ENCODE results near the gene CCDC74A. TPM values are rescaled to one million over a fixed set of nuclear protein-coding genes. Genes with fewer than 3 reads are reported as not detected.
"Not testable (repeated sequence)": the region's sequence is repeated elsewhere in the genome, so short reads cannot be mapped to it uniquely, and the experiment has no call there.

Gene CCDC74A
- total RNA-seq, 8 experiments from 2014 or later, result 0.97 to 16.1 (median 12.2) TPM

DNA sequence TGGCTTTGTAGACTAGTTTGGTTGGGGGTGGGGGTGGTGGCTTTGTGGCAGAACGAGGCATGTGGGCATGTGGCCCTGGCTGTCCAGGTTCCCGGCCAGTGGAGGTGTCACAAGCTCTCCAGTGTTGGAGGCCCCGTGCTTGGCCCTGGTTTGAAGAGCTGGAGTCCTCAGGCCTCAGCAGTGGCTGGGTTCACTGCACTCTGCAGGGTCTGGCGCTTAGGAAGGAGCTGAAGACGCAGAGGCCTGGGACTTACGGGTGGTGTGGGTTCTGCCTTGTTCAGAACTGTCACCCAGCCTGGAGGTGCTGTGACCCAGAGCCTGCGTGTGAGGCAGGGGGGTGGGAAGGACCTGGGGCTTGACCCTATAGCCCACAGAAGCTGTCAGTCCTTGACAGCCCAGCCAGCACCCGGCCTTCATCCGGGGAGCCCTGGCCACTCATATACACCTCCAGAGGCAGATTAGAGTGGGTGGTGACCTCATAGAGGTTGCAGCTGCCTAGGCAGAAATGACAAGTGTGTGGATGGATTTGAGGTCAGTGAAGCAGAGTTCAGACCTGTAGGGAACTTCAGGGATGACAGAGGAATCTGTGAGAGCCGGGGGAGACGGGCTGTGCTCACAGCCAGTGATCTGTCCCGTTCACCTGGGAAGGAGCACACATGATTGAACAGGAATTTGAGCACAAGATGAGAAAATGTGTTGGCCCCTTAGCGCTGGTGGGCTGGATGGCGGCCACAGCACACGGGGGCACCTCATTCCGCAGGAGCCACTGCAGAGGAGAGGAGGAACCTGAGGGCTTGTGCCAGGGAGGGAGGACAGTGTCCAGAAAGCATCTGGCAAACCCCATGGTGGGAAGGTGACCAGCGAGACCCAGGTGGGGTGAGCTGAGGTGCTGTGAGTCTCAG, 15.5 kb upstream of the CCDC74A start:
- in situ Hi-C loops (cut with MboI; ENCODE audit: low pct_unique_long_range_greater_than_20kb in 2 of 9, low sequenced_read_pairs in 9 of 9, unreplicated experiment in 9 of 9); H3K27ac ChIP-seq; H3K4me3 ChIP-seq; H3K4me1 ChIP-seq (replicated peaks in 1 of 2): not testable (repeated sequence)
- WGBS, 10 experiments, result 88% methylated on average over 5 of the region's 17 CpGs; no CpG with 5 or more reads in 9 of the 10 experiments
- ATAC-seq (replicated peaks in 6 of 8), result peak in 5 of 8 experiments; percentile 23 to 46 (median 28)

DNA sequence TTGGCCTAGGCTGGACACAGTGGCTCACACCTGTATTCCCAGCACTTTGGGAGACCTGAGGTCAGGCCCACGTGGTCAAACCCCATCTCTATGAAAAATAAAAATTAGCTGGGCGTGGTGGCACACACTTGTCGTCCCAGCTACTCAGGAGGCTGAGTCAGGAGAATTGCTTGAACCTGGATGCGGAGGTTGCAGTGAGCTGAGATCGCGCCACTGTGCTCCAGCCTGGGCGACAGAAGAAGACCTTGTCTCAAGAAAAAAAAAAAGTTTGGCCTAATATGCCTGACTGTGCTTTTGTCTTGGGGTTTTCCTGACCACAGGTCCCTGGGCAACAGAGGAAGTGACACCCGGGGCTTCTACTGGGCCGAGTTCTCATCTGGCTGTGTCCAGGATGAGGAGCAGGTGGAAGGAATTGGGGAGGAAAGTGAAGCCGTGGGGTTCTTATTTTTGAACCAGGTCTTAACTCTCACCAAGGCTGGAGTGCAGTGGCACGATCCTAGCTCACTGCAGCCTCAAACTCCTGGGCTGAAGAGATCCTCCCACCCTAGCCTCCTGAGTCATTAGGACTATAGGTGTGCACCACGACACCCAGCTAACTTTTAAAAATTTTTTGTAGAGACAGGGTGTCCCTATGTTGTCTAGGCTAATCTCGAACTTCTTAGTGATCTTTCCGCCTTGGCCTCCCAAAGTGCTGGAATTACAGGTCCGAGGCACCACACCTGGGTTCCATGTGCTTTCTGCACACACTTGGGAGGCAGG, 13.1 kb upstream of the CCDC74A start:
- in situ Hi-C loops (cut with MboI; ENCODE audit: low pct_unique_long_range_greater_than_20kb in 2 of 9, low sequenced_read_pairs in 9 of 9, unreplicated experiment in 9 of 9); H3K4me3 ChIP-seq; ATAC-seq (replicated peaks in 6 of 8); H3K27ac ChIP-seq; H3K4me1 ChIP-seq (replicated peaks in 1 of 2): not testable (repeated sequence)
- 86 to 100% (median 95%) methylated on average over 1 to 5 of the region's 15 CpGs; no CpG with 5 or more reads in 6 of the 10 experiments for WGBS, 10 experiments

DNA sequence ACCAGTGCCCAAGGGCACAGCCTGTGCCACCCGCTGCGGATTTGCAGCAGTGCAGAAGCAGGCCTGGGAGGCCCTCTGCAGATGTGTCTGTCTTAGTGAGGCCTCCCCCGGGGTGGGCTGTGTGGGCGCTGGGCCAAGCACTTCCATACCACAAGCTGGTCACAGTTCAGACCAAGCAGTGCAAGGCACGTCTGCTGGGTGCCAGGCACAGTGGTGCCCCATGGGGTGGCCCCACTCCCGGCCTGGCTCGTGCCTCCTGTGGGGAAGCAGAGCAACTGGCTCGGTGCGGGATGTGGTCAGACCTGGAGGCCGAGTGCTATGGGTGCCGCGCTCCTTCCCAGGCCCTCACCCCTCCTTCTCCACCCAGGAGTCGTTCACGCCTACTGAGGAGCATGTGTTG, 12.5 kb upstream of the CCDC74A start:
- H3K4me3 ChIP-seq; in situ Hi-C loops (cut with MboI; ENCODE audit: low pct_unique_long_range_greater_than_20kb in 2 of 9, low sequenced_read_pairs in 9 of 9, unreplicated experiment in 9 of 9); ATAC-seq (replicated peaks in 6 of 8); H3K27ac ChIP-seq; H3K4me1 ChIP-seq (replicated peaks in 1 of 2): not testable (repeated sequence)
- WGBS, 10 experiments, result no CpG with 5 or more reads among the region's 14 CpGs

DNA sequence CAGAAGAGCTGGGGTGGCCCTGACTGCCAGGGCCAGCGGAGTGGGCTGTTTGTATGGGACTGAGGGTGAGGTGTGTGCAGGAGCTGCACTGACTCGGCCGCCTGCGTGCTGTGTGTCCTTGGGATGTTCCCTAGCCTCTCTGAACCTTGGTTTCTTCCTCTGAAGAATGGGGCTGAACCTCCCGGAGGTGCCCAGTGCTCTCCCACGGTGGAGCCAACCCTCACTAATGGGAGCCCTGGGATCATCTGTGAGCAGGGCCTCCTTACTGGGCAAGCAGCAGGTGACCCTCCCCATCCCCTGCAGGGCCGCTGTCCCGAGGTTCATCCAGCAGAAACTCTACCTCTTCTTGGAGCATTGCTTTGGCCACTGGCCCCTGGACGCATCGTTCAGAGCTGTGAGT, 11.7 kb upstream of the CCDC74A start:
- no peak overlapping the region for H3K27ac ChIP-seq
- in situ Hi-C loops (cut with MboI; ENCODE audit: low pct_unique_long_range_greater_than_20kb in 2 of 9, low sequenced_read_pairs in 9 of 9, unreplicated experiment in 9 of 9), result no loop called here
- WGBS, 10 experiments, result no CpG with 5 or more reads among the region's 10 CpGs

DNA sequence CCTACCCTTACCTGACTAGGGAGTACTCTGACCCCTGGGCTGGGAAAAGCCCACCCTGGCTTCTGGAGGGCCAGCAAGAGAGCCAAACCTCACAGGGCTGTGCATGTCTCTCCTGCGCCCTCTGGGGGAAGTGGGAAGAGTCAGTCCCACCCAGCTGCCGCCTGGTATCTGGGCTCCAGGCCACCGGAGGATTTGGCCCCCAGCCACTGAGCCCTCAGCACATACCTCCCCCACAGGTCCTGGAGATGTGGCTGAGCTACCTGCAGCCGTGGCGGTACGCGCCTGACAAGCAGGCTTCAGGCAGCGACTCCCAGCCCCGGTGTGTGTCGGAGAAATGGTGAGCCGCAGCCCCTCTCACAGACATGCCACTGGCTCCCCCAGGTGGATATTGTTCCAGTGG, 11.1 kb upstream of the CCDC74A start:
- H3K27ac ChIP-seq; H3K4me3 ChIP-seq; H3K4me1 ChIP-seq (replicated peaks in 1 of 2); in situ Hi-C loops (cut with MboI; ENCODE audit: low pct_unique_long_range_greater_than_20kb in 2 of 9, low sequenced_read_pairs in 9 of 9, unreplicated experiment in 9 of 9): not testable (repeated sequence)
- WGBS, 10 experiments, result no CpG with 5 or more reads among the region's 11 CpGs
- ATAC-seq (replicated peaks in 6 of 8), result peak in 2 of 8 experiments; percentile 27 to 59

More for the DNA sequence above, 11.7 kb upstream of the CCDC74A start:
- ATAC-seq (replicated peaks in 6 of 8), result no peak
- Histone ChIP-seq H3K4me1 (replicated peaks in 1 of 2) (no peaks in the 10 kb centered on the region), H3K4me3 (no peak overlapping the region)

DNA sequence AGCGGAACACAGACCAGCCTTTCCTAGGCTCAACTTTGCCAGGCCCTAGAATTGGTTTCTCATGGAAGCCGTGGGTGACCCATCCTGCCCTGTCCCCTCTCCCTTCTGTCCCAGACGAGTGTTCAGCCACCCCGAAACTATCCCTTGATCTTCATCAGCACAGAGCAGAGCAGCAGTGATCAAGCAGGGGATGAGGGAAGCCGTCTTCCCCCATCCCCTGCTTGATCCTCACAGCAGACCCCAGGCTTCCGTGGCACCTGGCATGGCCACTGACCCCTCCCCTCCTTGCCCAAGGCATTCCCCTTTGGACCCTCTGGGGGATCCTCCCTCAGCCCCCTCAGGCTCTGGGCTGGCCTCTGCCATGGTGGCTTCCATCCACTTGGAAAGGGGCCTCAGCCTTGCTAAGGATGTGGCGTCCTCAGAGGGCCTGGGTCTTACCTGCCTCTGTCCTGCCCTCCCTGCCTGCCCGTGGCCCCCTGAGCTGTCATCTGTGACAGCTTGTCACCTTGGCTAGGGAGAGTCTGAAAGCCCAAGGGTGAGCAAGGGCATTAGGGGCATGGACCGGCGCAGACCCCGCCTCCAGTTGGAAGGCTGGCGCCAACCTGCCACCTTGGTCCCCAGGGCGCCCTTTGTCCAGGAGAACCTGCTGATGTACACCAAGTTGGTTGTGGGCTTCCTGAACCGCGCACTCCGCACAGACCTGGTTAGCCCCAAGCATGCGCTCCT, 10.4 kb upstream of the CCDC74A start:
- WGBS, 10 experiments, result 80 to 100% (median 83%) methylated on average over 1 to 6 of the region's 17 CpGs; no CpG with 5 or more reads in 5 of the 10 experiments
- in situ Hi-C loops (cut with MboI; ENCODE audit: low pct_unique_long_range_greater_than_20kb in 2 of 9, low sequenced_read_pairs in 9 of 9, unreplicated experiment in 9 of 9), result no loop called here
- no peak for ATAC-seq (replicated peaks in 6 of 8)
- no peak overlapping the region for H3K27ac ChIP-seq
- H3K4me3 ChIP-seq, result no peak overlapping the region
- H3K4me1 ChIP-seq (replicated peaks in 1 of 2), result no peaks in the 10 kb centered on the region

DNA sequence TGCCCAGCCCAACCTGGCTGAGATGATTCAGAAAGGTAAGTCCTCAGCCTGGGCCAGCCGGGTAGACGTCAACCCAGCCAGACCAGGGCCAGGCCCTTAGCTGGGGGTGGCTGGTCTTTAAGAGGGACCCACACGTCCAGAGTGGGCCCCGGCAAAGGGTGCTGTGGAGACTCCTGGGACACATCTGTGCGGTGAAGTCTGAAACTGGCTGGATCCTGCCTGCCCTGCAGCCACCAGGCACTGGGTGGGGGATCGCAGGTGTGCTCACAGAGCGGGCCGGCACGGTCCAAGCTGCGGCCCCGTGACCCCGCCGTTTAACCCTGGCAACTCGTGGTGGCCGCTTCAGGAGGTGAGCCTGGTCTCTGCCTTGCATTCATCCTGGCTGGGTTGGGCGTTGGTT, 9.8 kb upstream of the CCDC74A start:
- WGBS, 10 experiments, result 100% methylated on average over 1 of the region's 16 CpGs; no CpG with 5 or more reads in 9 of the 10 experiments
- not testable (repeated sequence) for H3K4me3 ChIP-seq

DNA sequence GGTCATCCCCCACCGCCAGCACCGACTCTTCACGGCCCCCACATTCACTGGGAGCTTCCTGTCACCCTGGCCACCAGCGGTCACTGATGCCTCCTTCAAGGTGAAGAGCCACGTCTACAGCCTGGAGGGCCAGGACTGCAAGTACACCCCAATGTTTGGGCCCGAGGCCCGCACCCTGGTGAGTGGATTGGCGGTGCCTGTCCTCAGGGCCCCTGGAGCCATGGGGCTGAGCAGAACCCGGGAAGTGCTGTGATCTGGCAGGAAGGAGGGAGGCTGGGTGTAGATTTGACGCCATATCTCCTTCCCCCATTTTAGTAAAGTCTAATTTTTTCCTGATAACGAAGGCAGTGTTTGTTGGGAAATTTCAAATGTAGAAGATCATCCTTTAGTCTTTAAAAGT, 9.2 kb upstream of the CCDC74A start:
- H3K27ac ChIP-seq; ATAC-seq (replicated peaks in 6 of 8); H3K4me1 ChIP-seq (replicated peaks in 1 of 2); in situ Hi-C loops (cut with MboI; ENCODE audit: low pct_unique_long_range_greater_than_20kb in 2 of 9, low sequenced_read_pairs in 9 of 9, unreplicated experiment in 9 of 9); H3K4me3 ChIP-seq: not testable (repeated sequence)
- WGBS, 10 experiments, result 96% methylated on average over 5 of the region's 11 CpGs; no CpG with 5 or more reads in 9 of the 10 experiments

More for the DNA sequence above, 9.8 kb upstream of the CCDC74A start:
- H3K4me1 ChIP-seq (replicated peaks in 1 of 2); ATAC-seq (replicated peaks in 6 of 8); H3K27ac ChIP-seq; in situ Hi-C loops (cut with MboI; ENCODE audit: low pct_unique_long_range_greater_than_20kb in 2 of 9, low sequenced_read_pairs in 9 of 9, unreplicated experiment in 9 of 9): not testable (repeated sequence)

DNA sequence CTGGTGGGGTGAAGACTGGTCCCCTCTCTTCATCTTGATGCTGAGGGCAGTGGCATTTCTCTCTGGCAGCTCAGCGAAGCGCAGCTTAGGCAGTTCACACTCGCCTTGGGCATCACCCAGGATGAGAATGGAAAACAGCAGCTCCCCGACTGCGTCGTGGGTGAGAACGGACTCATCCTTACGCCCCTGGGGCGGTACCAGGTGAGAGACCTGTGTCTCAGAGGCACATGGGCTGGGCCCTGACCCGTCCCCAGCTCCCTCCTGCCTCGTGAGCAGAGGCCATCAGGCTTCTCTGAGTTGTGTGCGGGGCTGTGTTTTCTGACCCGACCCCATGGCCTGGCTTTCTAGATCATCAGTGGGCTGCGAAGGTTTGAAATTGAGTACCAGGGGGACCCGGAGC, 8.2 kb upstream of the CCDC74A start:
- H3K27ac ChIP-seq, result no peak overlapping the region
- in situ Hi-C loops (cut with MboI; ENCODE audit: low pct_unique_long_range_greater_than_20kb in 2 of 9, low sequenced_read_pairs in 9 of 9, unreplicated experiment in 9 of 9), result no loop called here
- WGBS, 10 experiments, result 80% methylated on average over 2 of the region's 15 CpGs; no CpG with 5 or more reads in 9 of the 10 experiments
- peaks cover 0 to 2% of the 10 kb centered on the region in 2 donors for H3K4me1 ChIP-seq (replicated peaks in 1 of 2)
- H3K4me3 ChIP-seq, result no peak overlapping the region
- no peak for ATAC-seq (replicated peaks in 6 of 8)

DNA sequence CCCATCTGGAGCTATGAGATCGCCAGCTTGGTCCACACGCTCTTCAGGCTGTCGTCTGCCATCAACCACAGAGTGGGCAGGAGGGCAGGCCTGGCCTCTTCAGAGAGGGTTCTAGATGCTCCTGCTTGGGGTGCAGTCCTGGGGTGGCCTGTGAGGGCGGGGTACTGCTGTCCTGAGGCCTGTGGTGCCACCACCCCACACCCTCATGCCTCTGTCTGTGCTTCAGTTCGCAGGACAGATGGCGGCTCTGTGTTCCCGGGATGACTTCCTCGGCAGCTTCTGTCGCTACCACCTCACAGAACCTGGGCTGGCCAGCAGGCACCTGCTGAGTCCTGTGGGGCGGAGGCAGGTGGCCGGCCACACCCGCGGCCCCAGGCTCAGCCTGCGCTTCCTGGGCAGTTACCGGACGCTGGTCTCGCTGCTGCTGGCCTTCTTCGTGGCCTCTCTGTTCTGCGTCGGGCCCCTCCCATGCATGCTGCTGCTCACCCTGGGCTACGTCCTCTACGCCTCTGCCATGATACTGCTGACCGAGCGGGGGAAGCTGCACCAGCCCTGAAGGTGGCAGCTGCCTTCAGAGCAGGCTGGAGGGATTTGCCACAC, 7.7 kb upstream of the CCDC74A start:
- 100% methylated on average over 2 to 5 of the region's 24 CpGs; no CpG with 5 or more reads in 8 of the 10 experiments for WGBS, 10 experiments
- H3K4me3 ChIP-seq; in situ Hi-C loops (cut with MboI; ENCODE audit: low pct_unique_long_range_greater_than_20kb in 2 of 9, low sequenced_read_pairs in 9 of 9, unreplicated experiment in 9 of 9); H3K27ac ChIP-seq; H3K4me1 ChIP-seq (replicated peaks in 1 of 2): not testable (repeated sequence)
- peak in 2 of 8 experiments; percentile 16 to 17 for ATAC-seq (replicated peaks in 6 of 8)

DNA sequence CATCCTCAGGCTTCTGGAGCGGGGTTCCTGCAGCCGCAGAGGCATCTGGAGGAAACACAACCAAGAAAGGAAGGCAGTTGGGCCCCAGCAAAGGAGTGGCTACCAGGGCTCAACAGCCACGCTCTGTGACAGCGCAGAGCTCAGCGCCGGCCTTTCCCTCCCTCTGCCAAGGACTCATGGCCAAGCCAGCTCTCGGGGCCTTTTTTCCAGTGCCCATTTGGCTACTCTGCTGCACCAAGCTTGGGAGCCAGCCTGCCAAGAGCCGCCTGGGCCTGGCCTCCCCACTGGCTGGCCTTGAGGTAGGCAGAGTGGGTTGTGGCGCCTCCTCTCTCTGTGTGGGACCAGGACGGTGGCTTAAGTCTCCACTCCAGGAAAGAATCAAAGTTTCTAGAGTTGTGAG, 7.2 kb upstream of the CCDC74A start:
- peak in 1 of 8 experiments; percentile 12 for ATAC-seq (replicated peaks in 6 of 8)
- no peak overlapping the region for H3K4me3 ChIP-seq
- in situ Hi-C loops (cut with MboI; ENCODE audit: low pct_unique_long_range_greater_than_20kb in 2 of 9, low sequenced_read_pairs in 9 of 9, unreplicated experiment in 9 of 9), result no loop called here
- H3K27ac ChIP-seq, result no peak overlapping the region
- WGBS, 10 experiments, result 100% methylated on average over 2 of the region's 10 CpGs; no CpG with 5 or more reads in 9 of the 10 experiments
- H3K4me1 ChIP-seq (replicated peaks in 1 of 2), result peaks cover 0 to 2% of the 10 kb centered on the region in 2 donors

DNA sequence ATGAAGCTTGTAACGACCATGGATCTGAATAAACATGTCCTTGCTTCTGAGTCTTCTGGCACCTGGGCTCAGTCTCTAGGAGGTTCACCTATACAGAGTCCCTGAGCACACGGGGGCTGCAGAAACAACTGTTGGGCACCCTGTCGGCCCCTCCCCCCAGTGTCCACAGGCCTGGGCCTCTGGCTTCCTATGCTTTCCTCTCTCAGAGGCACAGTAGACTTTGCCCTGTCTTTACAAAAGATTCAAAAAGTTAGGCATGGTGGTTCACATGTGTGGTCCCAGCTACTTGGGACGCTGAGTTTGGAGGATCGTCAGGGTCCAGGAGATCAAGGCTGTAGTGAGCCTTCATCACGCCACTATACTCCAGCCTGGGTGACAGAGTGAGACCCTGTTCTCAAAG, 6.2 kb upstream of the CCDC74A start:
- WGBS, 10 experiments, result 90 to 100% methylated on average over 1 to 2 of the region's 6 CpGs; no CpG with 5 or more reads in 8 of the 10 experiments
- ATAC-seq (replicated peaks in 6 of 8); H3K4me1 ChIP-seq (replicated peaks in 1 of 2); H3K4me3 ChIP-seq; H3K27ac ChIP-seq; in situ Hi-C loops (cut with MboI; ENCODE audit: low pct_unique_long_range_greater_than_20kb in 2 of 9, low sequenced_read_pairs in 9 of 9, unreplicated experiment in 9 of 9): not testable (repeated sequence)

All from motor neuron (in vitro differentiated cells).